ENCODE results near the gene TSPAN32. TPM values are rescaled to one million over a fixed set of nuclear protein-coding genes. Genes with fewer than 3 reads are reported as not detected.
"Not testable (repeated sequence)": the region's sequence is repeated elsewhere in the genome, so short reads cannot be mapped to it uniquely, and the experiment has no call there.

TSPAN32 gene
- total and polyA plus RNA-seq, 10 donors, result 10.6 to 21.8 (median 17.5) TPM

DNA sequence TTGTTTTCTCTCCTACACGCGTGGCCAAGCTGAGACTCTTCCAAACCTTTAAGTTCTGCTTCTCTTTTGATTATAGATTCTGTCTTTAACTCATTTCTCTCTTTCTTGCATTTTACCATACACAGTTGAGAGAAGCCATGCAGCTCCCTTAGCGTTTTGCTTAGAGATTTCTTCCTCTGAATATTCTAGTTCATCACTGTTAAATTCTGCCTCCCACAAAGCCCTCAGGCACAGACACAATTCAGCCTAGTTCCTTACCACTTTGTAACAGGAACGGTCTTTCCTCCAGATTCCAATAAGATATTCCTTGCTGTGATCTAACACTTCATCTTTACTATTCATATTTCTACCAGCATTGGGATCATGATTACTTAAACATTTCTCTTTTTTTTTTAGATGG is 50.6 kb downstream of the TSPAN32 start:
- H3K36me3 ChIP-seq, result no peaks in the 10 kb centered on the region
- no peak overlapping the region for H3K27ac ChIP-seq
- no peak for DNase-seq
- H3K4me1 ChIP-seq, result no peaks in the 10 kb centered on the region
- 88 to 93% (median 92%) methylated on average over 4 of the region's 4 CpGs for WGBS, 5 donors
- H3K9me3 ChIP-seq, result peaks cover 0 to 23% (median 15%) of the 10 kb centered on the region in 8 donors
- H3K4me3 ChIP-seq, result no peak overlapping the region
- TF ChIP-seq POLR2A (IDR thresholded peaks at IDR 0.05) (no peak), POLR2AphosphoS5 (IDR thresholded peaks at IDR 0.05) (no peak)
- TF ChIP-seq, protein P1, sequence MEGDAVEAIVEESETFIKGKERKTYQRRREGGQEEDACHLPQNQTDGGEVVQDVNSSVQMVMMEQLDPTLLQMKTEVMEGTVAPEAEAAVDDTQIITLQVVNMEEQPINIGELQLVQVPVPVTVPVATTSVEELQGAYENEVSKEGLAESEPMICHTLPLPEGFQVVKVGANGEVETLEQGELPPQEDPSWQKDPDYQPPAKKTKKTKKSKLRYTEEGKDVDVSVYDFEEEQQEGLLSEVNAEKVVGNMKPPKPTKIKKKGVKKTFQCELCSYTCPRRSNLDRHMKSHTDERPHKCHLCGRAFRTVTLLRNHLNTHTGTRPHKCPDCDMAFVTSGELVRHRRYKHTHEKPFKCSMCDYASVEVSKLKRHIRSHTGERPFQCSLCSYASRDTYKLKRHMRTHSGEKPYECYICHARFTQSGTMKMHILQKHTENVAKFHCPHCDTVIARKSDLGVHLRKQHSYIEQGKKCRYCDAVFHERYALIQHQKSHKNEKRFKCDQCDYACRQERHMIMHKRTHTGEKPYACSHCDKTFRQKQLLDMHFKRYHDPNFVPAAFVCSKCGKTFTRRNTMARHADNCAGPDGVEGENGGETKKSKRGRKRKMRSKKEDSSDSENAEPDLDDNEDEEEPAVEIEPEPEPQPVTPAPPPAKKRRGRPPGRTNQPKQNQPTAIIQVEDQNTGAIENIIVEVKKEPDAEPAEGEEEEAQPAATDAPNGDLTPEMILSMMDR (IDR thresholded peaks at IDR 0.05 in 8 of 11, conservative IDR thresholded peaks at IDR 0.05 in 3 of 11), result no peak
- H3K27me3 ChIP-seq (replicated peaks in 1 of 7), result no peaks in the 10 kb centered on the region
- intact Hi-C loops (cut with DNase I; ENCODE audit: low total_unique reads), result no loop called here

DNA sequence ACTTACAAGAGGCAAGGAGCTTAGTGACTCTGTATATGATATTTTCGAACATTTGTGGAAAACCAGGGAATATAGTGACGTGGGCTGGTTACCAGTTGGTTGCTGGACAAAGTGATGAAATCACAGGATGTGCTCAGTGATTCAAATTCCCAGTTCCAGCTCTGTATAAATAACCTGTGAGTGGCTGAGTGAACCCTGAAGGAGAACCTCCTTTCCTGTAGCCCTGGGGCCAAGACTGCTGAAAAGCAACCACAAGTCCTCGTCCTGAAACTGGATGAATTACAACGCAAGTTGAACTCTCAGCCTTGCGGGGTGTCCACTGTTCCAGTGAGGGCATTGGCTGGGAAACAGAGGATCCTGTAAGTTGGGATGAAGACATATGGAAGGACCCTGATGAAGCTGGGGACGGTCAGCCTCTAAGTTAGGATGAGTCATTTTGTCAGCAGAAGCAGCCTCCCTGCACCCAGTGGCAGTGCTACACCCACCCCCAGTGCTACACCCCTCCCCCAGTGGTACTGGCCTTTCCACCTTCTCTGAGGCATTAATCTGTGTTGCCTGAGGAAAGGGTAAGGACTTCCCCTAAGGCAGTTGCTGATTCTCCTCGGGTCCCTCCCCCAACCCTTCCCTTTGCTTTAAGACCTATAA is 53.3 kb downstream of the TSPAN32 start:
- no peak for DNase-seq
- Histone ChIP-seq H3K9me3 (peaks cover 0 to 4% (median 0%) of the 10 kb centered on the region in 8 donors), H3K4me1 (no peaks in the 10 kb centered on the region), H3K27ac (no peak overlapping the region), H3K27me3 (replicated peaks in 1 of 7) (no peaks in the 10 kb centered on the region), H3K4me3 (no peak overlapping the region), H3K36me3 (no peaks in the 10 kb centered on the region)
- 63 to 76% (median 72%) methylated on average over 6 to 7 of the region's 7 CpGs for WGBS, 5 donors
- TF ChIP-seq POLR2A (IDR thresholded peaks at IDR 0.05) (no peak), POLR2AphosphoS5 (IDR thresholded peaks at IDR 0.05) (no peak)
- TF ChIP-seq, protein P1 (IDR thresholded peaks at IDR 0.05 in 8 of 11, conservative IDR thresholded peaks at IDR 0.05 in 3 of 11), result no peak
- intact Hi-C loops (cut with DNase I; ENCODE audit: low total_unique reads), result no loop called here

DNA sequence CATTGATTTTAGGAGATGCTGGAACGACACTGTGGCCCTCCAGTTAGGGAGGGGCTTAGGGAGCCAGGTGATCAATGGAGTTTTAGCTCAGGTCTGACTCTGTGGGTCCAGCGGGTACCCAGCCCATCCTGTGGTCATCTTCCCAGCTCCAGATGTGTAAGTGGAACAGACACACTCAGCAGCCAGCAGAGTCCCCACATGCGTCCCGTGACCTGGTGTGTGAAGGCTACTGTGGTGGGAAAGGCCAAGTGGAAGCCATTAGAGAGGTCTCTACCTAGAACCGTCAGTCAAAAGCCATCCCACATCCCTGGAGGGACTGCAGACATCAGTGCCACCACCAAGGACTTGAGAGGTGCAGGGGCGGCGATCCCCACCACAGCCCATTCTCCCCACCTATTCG is 55.4 kb downstream of the TSPAN32 start:
- intact Hi-C loops (cut with DNase I; ENCODE audit: low total_unique reads), result no loop called here
- Histone ChIP-seq H3K36me3 (no peaks in the 10 kb centered on the region), H3K4me1 (no peaks in the 10 kb centered on the region), H3K4me3 (no peak overlapping the region), H3K27me3 (replicated peaks in 1 of 7) (no peaks in the 10 kb centered on the region), H3K9me3 (no peaks in the 10 kb centered on the region), H3K27ac (no peak overlapping the region)
- TF ChIP-seq, protein P1 (IDR thresholded peaks at IDR 0.05 in 8 of 11, conservative IDR thresholded peaks at IDR 0.05 in 3 of 11), result no peak
- no peak for TF ChIP-seq POLR2A (IDR thresholded peaks at IDR 0.05)
- no peak for TF ChIP-seq POLR2AphosphoS5 (IDR thresholded peaks at IDR 0.05)
- WGBS, 5 donors, result 68 to 82% (median 80%) methylated on average over 6 to 8 of the region's 8 CpGs
- no peak for DNase-seq

DNA sequence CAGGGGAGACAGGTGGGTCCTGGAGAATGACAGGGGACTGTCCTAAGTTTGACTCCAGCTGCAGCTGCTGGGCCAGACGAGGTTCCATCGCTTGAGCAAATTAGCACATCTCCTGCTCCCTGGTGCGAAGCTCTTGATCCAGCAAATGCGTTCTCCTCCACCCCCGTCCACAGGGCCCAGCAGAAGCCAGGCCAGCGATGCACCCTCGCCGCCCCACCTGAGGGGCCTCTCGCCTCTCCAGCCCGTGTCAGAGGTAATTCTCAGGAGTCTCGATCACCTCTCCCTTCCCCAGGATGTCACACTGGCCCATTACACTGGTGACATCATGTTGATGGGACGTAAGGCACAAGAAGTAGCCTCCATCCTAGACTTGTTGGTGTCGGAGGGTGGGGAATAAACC is 55.8 kb downstream of the TSPAN32 start:
- H3K4me1 ChIP-seq; H3K27me3 ChIP-seq (replicated peaks in 1 of 7); DNase-seq; H3K27ac ChIP-seq; H3K36me3 ChIP-seq; H3K9me3 ChIP-seq; H3K4me3 ChIP-seq; intact Hi-C loops (cut with DNase I; ENCODE audit: low total_unique reads): not testable (repeated sequence)
- 88 to 95% (median 93%) methylated on average over 12 to 13 of the region's 13 CpGs for WGBS, 5 donors
